Daoy (cell line): ENCODE results near the gene NKPD1. TPM values are rescaled to one million over a fixed set of nuclear protein-coding genes. Genes with fewer than 3 reads are reported as not detected.

Source experiments
- DNase-seq: peaks from one replicate; pipeline ENCODE4 v3.0.0-alpha.2; 2015; ENCODE audit warnings: low read depth
- total RNA-seq: library from RNA; depleted of rRNA; stranded (reverse); fragments of >200 nt; shearing (Covaris generic); gene quantifications from 2 replicates; pipeline ENCODE4 v1.2.3, GENCODE V29; 2014

The NKPD1 gene
- total RNA-seq, 1 experiment from 2014 or later = 0.11 TPM

DNA sequence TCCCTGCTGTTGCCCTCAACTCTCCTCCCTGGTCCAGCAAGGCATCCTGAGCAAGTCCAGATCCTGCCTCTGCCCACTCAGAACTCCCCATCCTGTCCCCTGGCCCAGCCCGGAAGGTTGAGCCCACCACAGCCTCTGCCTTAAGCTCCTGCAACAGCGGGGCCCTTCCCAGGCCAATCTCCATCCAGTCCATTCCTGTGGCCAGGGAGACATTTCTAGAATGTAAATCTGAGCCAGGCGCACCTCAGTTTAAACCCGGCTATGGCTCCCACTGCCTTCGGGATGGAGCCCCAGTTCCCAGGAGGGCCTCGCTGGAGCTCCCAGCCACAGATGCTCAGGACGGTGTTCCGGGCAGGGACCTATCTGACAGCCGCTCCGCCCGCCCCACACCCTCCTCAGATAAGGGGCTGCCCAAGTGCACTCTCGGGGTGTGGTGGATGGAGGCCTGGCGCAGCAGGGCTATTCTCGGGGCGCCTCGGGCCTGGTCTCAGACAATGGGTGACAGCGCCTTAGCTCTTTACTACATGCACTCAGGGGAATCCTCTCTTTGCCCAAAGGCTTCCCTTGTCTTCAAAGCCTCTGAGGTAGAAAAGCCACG lies 11.9 kb upstream of the NKPD1 start:
- no peak for DNase-seq

DNA sequence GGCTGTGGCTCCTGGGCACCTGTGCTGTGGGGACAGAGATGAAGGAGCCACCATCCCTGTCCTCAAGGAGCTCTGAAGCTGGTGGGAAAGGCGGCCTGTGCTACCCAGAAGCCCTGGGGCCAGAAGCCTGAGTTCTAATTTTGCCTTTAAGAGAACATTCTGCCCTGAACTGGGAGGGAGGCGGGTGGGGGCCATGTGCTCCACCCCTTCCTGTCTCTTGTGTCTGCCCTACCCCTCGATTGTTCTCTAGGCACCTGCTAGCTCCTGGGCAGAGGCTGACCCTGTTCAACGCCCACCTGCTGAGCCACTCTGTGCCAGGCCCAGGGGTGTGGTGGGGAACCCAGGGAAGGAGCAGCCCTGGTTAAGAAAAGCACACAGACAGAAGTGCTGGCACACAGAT lies 11.4 kb upstream of the NKPD1 start:
- DNase-seq = no peak

GRCh38 chr19:45171211-45171623 lies 10.4 kb upstream of the NKPD1 start:
- DNase-seq = peak; percentile 57

DNA sequence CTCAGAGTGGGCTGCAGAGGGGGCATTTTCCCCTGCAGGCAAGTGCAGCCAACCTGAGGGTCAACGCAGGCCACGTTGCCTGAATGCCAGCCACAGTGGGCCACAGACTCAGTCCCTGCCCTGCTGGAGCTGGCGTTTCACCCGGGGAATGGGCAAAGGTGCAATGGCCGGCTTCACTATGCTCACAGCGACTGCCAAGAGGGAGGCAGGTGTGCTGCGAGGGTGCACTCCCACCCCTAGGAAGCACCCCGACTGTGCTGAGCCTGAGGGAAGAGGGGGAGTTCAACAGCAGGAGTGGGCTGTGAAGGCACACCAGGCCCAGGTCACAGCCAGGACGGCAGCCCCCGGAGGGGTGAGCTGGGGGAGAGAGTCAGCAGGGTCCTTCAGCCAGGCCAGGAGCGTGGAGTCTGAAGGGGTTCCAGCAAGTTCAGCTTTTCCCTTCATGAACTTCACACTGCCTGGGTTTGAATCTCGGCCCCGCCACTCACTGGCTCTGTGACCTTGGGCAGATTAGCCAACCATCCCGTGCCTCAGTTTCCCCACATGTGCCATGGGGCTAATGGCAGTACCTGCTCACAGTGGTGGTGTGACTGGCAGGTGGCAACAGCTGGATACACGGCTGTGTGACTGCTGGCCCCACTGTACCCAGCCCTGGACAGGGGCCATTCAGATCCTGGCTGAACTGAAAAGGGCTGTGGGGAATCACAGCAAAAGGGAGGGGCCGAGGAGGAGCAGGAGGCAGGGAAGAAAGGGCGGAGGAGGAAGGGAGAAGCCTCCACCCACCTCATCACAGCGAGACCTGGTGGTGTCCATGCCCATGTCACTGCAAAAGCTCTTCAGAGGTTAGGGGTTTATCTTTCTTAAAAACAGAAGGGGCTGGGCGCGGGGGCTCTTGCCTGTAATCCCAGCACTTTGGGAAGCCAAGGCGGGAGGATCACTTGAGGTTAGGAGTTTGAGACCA lies 9.6 kb upstream of the NKPD1 start:
- no peak for DNase-seq

DNA sequence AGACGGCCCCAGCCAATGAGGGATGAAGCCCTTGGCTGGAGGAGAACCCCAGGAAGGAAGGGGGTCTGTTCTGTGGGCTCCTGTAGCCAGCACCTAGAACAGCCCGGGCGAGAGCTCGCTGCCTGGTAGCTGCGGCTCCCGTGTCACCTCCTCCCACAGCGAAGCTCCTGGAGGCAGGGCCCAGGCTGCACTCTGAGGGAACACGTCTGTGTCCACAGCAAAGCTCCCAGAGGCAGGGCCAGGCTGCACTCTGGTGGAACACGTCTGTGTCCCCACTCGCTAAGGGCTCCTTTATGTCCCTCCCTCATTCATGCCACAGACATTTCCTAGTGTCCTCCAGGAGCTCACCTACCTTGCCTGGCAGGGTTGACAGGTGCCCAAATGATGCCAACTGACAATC lies 8.8 kb upstream of the NKPD1 start:
- DNase-seq = no peak

- no peak for DNase-seq
Measured at GRCh38 chr19:45168767-45169351, 8.1 kb upstream of the NKPD1 start.

GRCh38 chr19:45166723-45167252 lies 6.0 kb upstream of the NKPD1 start:
- DNase-seq = no peak

DNA sequence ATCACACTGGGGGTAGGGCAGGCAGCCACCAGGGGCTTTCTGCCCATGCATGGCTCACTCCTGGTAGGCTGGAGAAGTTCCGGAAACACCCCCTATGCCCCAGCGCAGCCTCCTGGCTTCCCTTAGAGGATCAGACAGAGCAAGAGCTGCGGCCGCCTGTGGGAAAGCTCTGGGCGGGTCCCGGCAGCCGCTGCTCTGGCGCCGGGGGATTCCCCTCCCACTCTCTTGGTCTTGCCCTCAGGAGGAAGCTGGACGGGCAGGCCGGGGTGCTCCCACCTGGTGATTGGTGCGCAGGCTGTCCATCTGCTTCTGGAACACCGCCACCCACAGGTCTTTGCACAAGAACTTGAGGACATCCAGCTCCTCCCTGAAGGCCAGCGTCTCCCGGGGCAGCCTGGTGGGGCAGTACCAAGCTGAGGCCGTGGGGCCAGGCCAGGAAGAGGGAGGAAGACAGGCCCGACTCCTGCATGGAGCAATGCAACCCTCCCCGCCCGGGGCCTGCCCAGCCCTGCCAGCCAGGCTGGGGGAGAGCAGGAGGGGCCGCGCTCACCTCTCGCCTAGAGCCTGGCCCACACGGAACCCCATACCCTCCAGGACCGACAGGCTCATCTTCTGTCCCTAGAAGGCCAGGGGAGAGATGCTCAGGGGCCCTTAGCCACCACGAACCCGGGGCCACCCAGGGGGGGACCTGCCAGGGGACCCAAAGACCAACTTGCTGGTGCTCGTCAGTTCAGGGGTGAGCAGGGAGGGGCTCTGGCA lies 4.0 kb upstream of the NKPD1 start:
- DNase-seq = peak; percentile 84

DNA sequence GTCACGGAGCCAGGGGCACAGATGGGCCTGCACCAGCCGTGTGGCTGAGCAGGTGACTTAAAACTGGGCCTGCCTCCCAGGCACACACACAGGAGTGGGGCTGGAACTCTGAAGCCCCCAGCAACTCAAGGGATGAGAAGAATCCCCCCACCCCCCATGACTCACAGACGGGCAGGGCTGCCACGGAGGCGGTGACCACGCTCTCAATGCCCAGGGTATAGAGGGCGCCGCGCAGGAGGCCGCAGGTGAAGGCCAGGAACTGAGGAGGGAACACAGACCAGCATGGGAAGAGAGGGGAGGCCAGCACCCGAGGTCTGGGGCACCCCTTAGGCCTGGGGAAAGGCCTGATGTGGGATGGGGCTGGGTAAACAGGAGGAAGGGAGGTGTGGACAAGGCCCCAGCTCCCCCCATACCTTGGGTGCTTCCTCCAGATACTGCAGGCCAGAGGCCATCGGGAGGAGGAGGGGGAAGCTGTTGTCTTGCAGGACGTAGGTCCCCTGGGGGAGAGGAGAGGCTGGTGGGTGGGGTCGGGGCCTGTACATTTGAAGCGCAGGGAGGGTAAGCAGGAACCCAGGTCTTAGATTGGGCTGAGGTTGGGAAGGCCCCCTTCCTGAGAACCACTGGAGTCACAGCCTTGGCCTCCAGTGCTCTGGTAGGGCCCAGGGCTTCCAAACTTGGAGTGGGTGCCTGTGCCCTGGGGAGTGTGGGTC lies 3.1 kb upstream of the NKPD1 start:
- no peak for DNase-seq

- no peak for DNase-seq
Measured at GRCh38 chr19:45163156-45163555, 2.4 kb upstream of the NKPD1 start.

GRCh38 chr19:45162608-45163143 lies 1.9 kb upstream of the NKPD1 start:
- DNase-seq = no peak

DNA sequence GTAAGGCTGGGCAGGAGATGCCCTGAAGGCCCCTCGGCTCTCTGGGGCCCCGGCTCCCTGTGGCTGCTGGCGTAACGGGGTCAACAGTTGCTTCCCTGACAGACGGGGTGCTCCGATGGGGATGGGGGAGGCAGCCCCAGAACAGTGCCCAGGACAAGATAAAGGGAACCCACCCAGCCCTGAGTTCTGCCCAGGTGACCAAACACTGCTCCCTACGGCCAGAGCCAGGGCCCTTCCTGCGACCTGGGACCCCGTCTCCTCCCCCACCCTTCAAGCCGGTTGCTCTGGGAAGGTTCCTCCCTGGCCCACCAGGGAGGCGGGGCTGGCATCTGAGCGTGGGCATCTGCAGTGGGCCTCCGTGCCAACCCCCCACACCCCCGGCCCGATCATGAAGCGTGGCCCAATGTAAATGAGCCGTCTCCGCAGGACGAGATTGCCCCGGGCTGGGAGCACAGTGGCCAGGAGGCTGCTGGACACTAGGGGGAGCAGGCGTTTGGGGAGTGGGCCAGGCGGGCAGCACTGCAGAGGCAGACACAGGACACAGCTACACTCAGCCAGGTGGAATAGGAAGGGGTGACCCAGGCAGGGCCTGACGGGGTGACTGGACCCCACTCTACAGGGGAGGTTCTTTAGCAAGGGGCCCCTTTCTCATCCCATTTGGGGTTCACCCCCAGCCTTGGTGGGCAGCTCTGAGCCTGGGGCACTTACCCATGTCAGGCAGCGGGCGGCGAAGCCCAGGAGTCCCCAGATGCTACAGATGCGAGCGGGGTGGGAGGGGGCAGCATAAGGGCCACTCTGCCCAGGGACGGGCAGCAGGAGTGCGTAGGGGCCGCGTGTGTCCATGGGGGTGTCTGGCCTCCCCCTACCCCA lies 1.2 kb upstream of the NKPD1 start:
- DNase-seq = peak; percentile 52

- DNase-seq = no peak
Measured at GRCh38 chr19:45159971-45160324, 834 bp downstream of the NKPD1 start.

- DNase-seq = no peak
Measured at GRCh38 chr19:45159210-45159970, 1.4 kb downstream of the NKPD1 start.

- DNase-seq = no peak
Measured at GRCh38 chr19:45158503-45159209, 2.1 kb downstream of the NKPD1 start.

- no peak for DNase-seq
Measured at GRCh38 chr19:45156751-45157150, 4.0 kb downstream of the NKPD1 start.

- DNase-seq = no peak
Measured at GRCh38 chr19:45156011-45156630, 4.7 kb downstream of the NKPD1 start.
